HG03469 (cell line): ENCODE results near the gene MAP3K15.
"Not testable (repeated sequence)": the region's sequence is repeated elsewhere in the genome, so short reads cannot be mapped to it uniquely, and the experiment has no call there.

Experiments used
- ATAC-seq: cut with Tn5 transposase; IDR thresholded peaks from one replicate; pipeline ENCODE4 v1.9.1; 2021; ENCODE audit warnings: mild to moderate bottlenecking, moderate library complexity, moderate number of reproducible peaks; ENCODE audit not compliant: unreplicated experiment

Gene MAP3K15

GRCh38 chrX:19541196-19541595 lies 25.9 kb upstream of the MAP3K15 start:
- no peak for ATAC-seq

DNA sequence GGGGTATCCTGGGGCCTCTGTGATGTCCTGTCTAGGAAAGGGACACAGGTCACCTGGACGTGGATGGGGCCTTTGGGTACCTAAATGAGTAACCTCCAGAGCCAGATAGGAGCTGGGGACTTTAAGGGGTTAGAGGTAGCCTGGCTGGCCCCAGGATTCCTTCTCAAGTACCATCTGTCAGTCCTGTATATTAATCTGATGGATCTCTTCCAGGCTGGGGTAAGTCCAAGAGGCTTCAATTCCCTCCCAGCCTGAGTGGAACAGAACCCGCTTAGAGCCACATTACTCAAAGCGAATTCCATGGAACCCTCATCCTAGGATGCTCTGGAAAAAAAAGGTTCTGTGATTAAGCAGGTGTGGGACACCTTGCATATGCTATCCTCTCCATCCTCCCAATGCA lies 24.8 kb upstream of the MAP3K15 start:
- no peak for ATAC-seq

GRCh38 chrX:19539665-19540064 lies 24.4 kb upstream of the MAP3K15 start:
- no peak for ATAC-seq

- no peak for ATAC-seq
Measured at GRCh38 chrX:19535476-19535875, 20.2 kb upstream of the MAP3K15 start.

GRCh38 chrX:19532709-19533108 lies 17.4 kb upstream of the MAP3K15 start:
- no peak for ATAC-seq

DNA sequence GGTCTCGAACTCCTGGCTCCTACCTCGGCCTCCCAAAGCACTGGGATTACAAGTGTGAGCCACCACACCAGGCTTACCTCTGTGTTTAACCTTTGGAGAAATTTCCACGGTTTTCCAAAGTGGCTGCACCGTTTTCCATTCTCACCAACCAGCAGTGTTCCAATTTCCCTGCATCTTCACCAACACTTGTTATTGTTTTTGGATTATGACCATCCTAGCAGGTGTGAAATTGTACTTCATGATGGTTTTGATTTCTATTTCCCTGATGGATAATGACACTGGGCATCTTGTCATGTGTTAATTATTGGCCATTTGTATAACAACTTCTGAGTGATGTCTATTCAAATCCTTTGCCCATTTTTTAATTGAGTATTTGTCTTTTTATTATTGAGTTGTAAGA lies 2.7 kb upstream of the MAP3K15 start:
- ATAC-seq: no peak

DNA sequence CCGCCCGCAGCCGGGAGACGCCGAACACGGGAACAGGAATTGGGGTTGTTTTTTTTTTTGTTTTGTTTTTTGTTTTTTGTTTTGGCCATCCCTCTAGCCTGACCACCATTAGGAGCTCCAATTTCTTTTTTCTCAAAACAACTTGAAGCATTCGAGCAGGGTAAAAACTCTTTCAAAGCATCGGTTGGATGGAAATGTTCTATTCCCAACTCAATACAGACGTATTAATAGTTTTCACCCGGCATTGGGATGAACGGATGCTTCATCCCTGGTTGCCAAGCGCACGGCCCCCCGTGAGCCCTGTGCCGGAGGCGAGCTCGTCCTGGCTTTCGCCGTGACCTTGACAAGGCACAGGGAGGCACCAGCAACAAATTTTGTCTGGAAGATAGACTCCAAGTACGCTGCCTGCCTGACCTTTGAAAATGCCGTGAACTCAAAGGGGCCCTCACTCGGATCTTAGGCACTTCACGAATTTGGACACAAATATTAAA lies 352 bp upstream of the MAP3K15 start:
- no peak for ATAC-seq

GRCh38 chrX:19513383-19513782 lies 1.9 kb downstream of the MAP3K15 start:
- ATAC-seq: no peak

- ATAC-seq: no peak
Measured at GRCh38 chrX:19512961-19513360, 2.3 kb downstream of the MAP3K15 start.

GRCh38 chrX:19512359-19512758 lies 2.9 kb downstream of the MAP3K15 start:
- ATAC-seq: no peak

DNA sequence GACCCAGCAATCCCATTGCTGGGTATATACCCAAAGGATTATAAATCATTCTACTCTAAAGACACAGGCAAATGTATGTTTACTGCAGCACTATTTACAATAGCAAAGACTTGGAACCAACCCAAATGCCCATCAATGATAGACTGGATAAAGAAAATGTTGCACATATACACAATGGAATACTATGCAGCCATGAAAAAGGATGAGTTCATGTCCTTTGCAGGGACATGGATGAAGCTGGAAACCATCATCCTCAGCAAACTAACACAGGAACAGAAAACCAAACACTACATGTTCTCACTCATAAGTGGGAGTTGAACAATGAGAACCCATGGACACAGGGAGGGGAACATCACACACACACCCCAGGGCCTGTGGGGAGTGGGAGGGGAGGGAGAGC lies 3.5 kb downstream of the MAP3K15 start:
- ATAC-seq: not testable (repeated sequence)

DNA sequence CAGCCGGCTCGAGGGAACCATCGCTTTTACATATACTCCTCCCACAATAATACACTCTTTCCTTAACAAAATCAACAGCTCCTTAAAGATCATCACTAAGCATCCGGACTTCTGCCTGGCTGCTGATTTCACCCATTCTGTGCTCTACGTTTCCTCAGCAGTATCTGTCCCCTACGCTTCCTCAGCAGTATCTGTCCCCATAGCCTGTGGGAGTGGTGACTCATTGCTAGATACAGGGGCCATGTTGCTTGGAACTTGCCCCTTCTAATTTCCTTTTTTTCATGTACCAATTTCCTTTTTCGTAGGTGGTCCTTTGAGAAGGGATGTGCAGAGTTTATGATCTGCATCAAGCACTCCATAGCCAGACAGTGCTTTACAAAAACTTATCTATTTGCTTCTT lies 18.6 kb downstream of the MAP3K15 start:
- no peak for ATAC-seq

DNA sequence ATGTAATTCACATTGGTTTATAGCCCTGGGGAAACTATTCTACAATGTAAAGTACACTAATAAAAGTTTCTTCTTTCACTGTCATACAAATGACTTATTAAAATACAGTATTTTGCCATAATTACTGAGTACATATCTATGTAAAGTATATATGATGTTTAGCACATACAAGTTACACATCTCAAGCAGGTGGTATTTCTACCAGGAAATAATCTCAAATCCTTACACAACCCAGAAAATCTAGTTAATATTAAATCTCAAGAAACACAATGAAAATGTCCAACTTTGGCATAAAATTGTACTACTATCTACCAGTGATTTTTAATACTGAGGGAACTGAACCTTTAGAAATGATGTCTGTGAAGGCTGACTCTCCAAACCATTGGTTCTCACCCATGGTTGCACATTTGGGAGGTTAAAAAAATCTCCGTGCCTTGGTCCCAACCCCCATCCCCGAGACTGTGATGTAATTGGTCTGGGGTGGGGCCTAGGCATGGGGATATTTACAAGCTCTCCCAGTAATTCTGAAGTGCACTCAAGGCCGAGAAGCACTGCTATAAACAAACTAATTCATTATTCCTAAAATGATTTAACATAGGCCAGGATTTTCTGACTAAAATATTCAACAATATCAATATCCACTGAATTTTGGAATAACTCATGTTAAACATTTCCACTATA lies 27.6 kb downstream of the MAP3K15 start:
- no peak for ATAC-seq

GRCh38 chrX:19479458-19479857 lies 35.9 kb downstream of the MAP3K15 start:
- no peak for ATAC-seq

DNA sequence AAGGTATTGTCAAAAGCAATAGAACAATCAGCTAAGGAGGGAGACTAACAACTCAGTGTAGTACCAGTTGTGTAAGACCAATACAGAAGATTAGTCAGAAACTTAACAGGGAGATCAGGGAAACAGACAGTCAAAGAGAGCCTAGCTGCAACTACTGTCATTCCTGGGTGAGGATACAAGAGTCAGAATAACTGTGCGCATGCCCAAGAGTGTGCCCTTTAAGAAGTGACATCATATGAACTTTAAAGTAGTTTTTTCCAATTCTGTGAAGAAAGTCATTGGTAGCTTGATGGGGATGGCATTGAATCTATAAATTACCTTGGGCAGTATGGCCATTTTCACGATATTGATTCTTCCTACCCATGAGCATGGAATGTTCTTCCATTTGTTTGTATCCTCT lies 46.9 kb downstream of the MAP3K15 start:
- ATAC-seq: not testable (repeated sequence)

- ATAC-seq: no peak
Measured at GRCh38 chrX:19462879-19463278, 52.4 kb downstream of the MAP3K15 start.

GRCh38 chrX:19462231-19462630 lies 53.1 kb downstream of the MAP3K15 start:
- ATAC-seq: no peak

DNA sequence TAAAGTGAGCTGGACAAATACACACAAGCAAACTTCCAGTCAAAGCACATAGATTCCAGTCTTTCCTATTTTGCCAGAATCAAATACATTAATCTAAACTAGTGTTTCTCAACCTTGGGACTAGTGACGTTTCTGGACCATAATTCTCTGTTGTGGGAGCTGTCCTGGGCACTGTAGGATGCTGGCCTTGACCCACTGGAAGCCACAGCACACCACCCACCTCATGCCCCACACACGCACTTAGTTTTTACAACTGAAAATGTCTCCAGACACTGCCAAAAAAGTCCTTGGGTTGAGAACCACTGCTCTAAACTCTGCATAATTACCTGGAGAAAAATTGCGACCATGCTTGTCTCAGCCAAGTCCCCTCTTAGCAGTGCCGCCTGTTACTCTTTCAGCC lies 57.6 kb downstream of the MAP3K15 start:
- no peak for ATAC-seq

GRCh38 chrX:19448077-19448476 lies 67.2 kb downstream of the MAP3K15 start:
- no peak for ATAC-seq

GRCh38 chrX:19446397-19446796 lies 68.9 kb downstream of the MAP3K15 start:
- no peak for ATAC-seq

DNA sequence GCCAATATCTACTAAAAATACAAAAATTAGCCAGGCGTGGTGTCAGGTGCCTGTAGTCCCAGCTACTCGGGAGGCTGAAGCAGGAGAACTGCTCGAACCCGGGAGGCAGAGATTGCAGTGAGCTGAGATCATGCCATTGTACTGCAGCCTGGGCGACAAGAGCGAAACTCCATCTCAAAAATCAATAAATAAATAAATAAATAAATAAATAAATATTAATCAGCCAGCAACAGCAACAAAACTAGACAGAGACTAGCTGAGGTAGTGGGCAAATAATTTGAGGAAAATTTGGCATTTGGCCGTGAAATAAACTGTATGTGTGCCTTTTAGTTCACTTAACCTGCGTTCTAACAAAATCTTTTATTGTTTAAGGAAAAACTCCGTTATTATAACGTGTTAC lies 69.5 kb downstream of the MAP3K15 start:
- ATAC-seq: not testable (repeated sequence)

DNA sequence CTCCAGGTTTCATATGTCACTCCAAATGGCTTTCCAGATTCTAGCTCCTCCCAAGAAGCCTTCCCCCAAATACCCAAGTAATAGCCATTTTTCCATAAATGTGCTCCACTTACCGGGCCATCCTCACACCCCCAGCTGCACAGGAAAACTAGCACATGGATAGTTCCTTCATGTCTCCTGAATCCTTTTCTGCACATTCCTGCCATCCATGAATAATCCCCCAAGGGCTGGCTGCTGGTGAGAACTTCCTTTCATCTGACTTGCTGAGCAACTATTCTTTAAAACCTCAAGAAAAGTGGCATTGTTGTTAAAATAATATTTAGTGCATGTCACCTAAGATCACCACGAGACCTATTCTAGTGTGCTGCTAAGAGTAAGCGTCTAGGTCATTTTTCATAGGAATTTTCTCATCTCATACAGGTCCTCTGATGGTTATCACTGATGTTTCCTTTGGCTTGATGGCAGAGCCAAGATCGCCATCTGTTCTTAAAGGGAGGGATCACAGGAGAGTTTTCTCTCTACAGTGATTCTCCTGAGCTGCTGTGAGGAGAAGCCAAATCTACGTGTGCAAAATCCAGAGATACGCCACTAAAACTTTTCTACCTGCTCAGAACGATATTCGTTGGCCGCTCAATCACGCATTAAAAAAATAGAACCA lies 71.3 kb downstream of the MAP3K15 start:
- no peak for ATAC-seq

DNA sequence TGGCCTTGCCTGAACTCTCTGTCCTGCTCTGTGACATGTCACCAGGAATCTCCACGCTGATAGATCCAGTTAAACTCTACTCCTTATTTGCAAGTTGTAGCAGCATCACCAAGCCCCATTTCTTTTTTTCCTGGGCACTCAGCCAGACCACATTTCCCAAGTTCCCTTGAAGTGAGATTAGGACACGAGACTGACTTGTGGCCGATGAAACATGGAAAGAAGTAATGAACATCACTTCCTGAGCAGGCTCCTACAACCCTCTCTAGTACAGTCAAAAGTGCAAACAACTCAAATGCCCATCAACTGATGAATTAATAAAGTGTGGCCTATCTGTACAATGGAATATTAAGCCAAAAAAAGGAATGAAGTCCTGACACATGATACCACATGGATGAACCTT lies 74.6 kb downstream of the MAP3K15 start:
- no peak for ATAC-seq
